B cell (primary cell): Measurements from ENCODE around the gene SIPA1L3. TPM values are rescaled to one million over a fixed set of nuclear protein-coding genes. Genes with fewer than 3 reads are reported as not detected.

Source experiments
- ATAC-seq: fragments of 200-7000 bp; cut with Tn5 transposase; one replicate; pipeline ENCODE4 v1.10.0; 2021; ENCODE audit warnings: low read depth, mild to moderate bottlenecking, moderate number of reproducible peaks, moderate library complexity
- CTCF ChIA-PET: fragments of 350-600 bp; sonication (Branson Sonifier 250); formaldehyde crosslinking; loops from one replicate; lab custom pipeline; 2021; ENCODE audit warnings: antibody characterized with exemption, inconsistent platforms; lab: Charles Lee
- POLR2A ChIA-PET: fragments of 350-600 bp; sonication (Branson Sonifier 250); formaldehyde crosslinking; loops from one replicate; lab custom pipeline; 2021; ENCODE audit warnings: antibody characterized with exemption; lab: Charles Lee
- DNase-seq: peaks from one replicate; pipeline ENCODE4 v3.0.0; 2013
- H2AFZ ChIP-seq: 2 replicates; pipeline ENCODE4 v1.6.1; 2012; ENCODE audit warnings: mild to moderate bottlenecking, low read depth, low read length; ENCODE audit not compliant: insufficient read depth, poor library complexity, severe bottlenecking
- H3K27ac ChIP-seq, 2 donors: 1 replicate in 1 of 2; 2 replicates in 1 of 2; pipeline ENCODE4 v1.5.1; 2012 to 2013; ENCODE audit warnings: low read length in 2 of 2, mild to moderate bottlenecking in 2 of 2, moderate library complexity in 1 of 2
- H3K27me3 ChIP-seq, 4 experiments: fragments of 200-600 bp in 1 of 4; sonication (generic) in 1 of 4; replicated peaks in 1 of 4; 1 replicate in 2 of 4; 2 replicates in 2 of 4; pipeline versions ENCODE4 v1.6.1 to v1.7.0; 2013 to 2016; ENCODE audit warnings: low read length in 3 of 4, mild to moderate bottlenecking in 2 of 4, mixed read lengths in 1 of 4, moderate library complexity in 1 of 4; ENCODE audit not compliant: insufficient read depth in 4 of 4, control insufficient read depth in 3 of 4; ENCODE audit errors: control extremely low read depth in 1 of 4
- H3K36me3 ChIP-seq, 2 experiments: replicated peaks in 1 of 2; 1 replicate in 1 of 2; 2 replicates in 1 of 2; pipeline versions ENCODE4 v1.6.1 to v1.7.1; 2013; ENCODE audit warnings: low read length in 1 of 2; ENCODE audit not compliant: insufficient read depth in 2 of 2, control insufficient read depth in 1 of 2; ENCODE audit errors: control extremely low read depth in 1 of 2, extremely low read depth in 1 of 2
- H3K4me1 ChIP-seq, 2 donors: fragments of 200-600 bp in 1 of 2; sonication (generic) in 1 of 2; 1 replicate in 1 of 2; 2 replicates in 1 of 2; pipeline versions ENCODE4 v1.5.1 to v1.6.1; 2013 to 2017; ENCODE audit warnings: low read length in 2 of 2; ENCODE audit not compliant: control insufficient read depth in 2 of 2, insufficient read depth in 2 of 2
- H3K4me2 ChIP-seq: replicated peaks from 2 replicates; pipeline ENCODE3; 2012; ENCODE audit warnings: mild to moderate bottlenecking, low read depth, low read length; ENCODE audit not compliant: poor library complexity, severe bottlenecking
- H3K4me3 ChIP-seq, 5 experiments: fragments of 200-600 bp in 1 of 5; sonication (generic) in 1 of 5; 1 replicate in 3 of 5; 2 replicates in 2 of 5; pipeline versions ENCODE4 v1.5.1 to v1.7.0; 2011 to 2016; ENCODE audit warnings: low read length in 4 of 5, mild to moderate bottlenecking in 4 of 5, low read depth in 2 of 5, control low read depth in 1 of 5, moderate library complexity in 1 of 5; ENCODE audit not compliant: insufficient read depth in 1 of 5; ENCODE audit errors: control extremely low read depth in 1 of 5, extremely low read depth in 1 of 5
- H3K79me2 ChIP-seq: fragments of 200-600 bp; sonication (generic); one replicate; pipeline ENCODE4 v1.6.0; 2016; ENCODE audit warnings: low read length; ENCODE audit not compliant: control insufficient read depth, insufficient read depth
- H3K9ac ChIP-seq: fragments of 200-600 bp; sonication (generic); 2 replicates; pipeline ENCODE4 v1.6.1; 2017; ENCODE audit warnings: mild to moderate bottlenecking, low read length, moderate library complexity
- H3K9me3 ChIP-seq, 3 donors: one replicate each; pipeline versions ENCODE4 v1.6.1 to v1.7.1; 2013; ENCODE audit warnings: low read length in 2 of 3; ENCODE audit not compliant: control insufficient read depth in 2 of 3, insufficient read depth in 1 of 3; ENCODE audit errors: control extremely low read depth in 1 of 3
- H4K20me1 ChIP-seq: 2 replicates; pipeline ENCODE4 v1.6.0; 2012; ENCODE audit warnings: mild to moderate bottlenecking, low read length; ENCODE audit not compliant: insufficient read depth, control insufficient read depth, poor library complexity, severe bottlenecking
- H3K27ac Mint-ChIP-seq: one replicate; pipeline ENCODE4 v1.8.0; 2021; ENCODE audit warnings: mixed read lengths
- H3K27me3 Mint-ChIP-seq: one replicate; pipeline ENCODE4 v1.8.0; 2021; ENCODE audit warnings: mixed read lengths
- H3K4me1 Mint-ChIP-seq: one replicate; pipeline ENCODE4 v1.8.0; 2021; ENCODE audit warnings: mixed read lengths
- H3K4me3 Mint-ChIP-seq: one replicate; pipeline ENCODE4 v1.8.0; 2021; ENCODE audit warnings: mixed read lengths
- H3K9me3 Mint-ChIP-seq: one replicate; pipeline ENCODE4 v1.8.0; 2022; ENCODE audit warnings: mixed read lengths; ENCODE audit not compliant: insufficient read depth
- CTCF ChIP-seq: fragments of 200-600 bp; IDR thresholded peaks from one replicate; pipeline ENCODE4 v1.8.0; 2022; ENCODE audit warnings: antibody characterized with exemption, mild to moderate bottlenecking
- EZH2 ChIP-seq: IDR thresholded peaks from 2 replicates; pipeline ENCODE4 v1.6.1; 2012; ENCODE audit warnings: borderline replicate concordance, low read depth, mild to moderate bottlenecking, moderate library complexity, low read length; ENCODE audit not compliant: insufficient read depth, poor library complexity, severe bottlenecking
- WGBS: methylation state at CpG from one replicate; pipeline ENCODE4 v1.1.5; 2013; ENCODE audit warnings: missing lambda C conversion rate; ENCODE audit not compliant: insufficient coverage; 5-methylcytosine and 5-hydroxymethylcytosine counted together
- intact Hi-C: fragments of 100-400 bp; cut with micrococcal nuclease; formaldehyde crosslinking; loops from one replicate; pipeline ENCODE4 v1.10.0; 2022
- polyA plus RNA-seq: library from polyadenylated mRNA; depleted of rRNA; stranded (reverse); fragments of >200 nt; gene quantifications from 2 replicates; pipeline ENCODE4 v1.2.3, GENCODE V29; 2012
- total RNA-seq, 2 donors: library from RNA; stranded (reverse); fragments of 120-200 nt in 1 of 2; gene quantifications; 1 replicate in 1 of 2; 2 replicates in 1 of 2; pipeline versions ENCODE4 v1.2.3 to v1.2.4, GENCODE V29; 2013 to 2022

SIPA1L3 gene
- total and polyA plus RNA-seq, 2 donors (not counting 1 experiment from before 2014, with no cell fraction given), result 48.3 to 295 TPM

- H3K9me3 ChIP-seq, result peaks cover 0 to 26% (median 10%) of the 10 kb centered on the region in 3 donors
- Mint-ChIP-seq H3K4me1 (no peaks in the 10 kb centered on the region), H3K27me3 (no peaks in the 10 kb centered on the region), H3K27ac (no peak overlapping the region), H3K4me3 (no peak overlapping the region), H3K9me3 (no peaks in the 10 kb centered on the region)
- POLR2A ChIA-PET, result no interaction called here
- no peak overlapping the region for H3K4me3 ChIP-seq
- no peak overlapping the region for H3K9ac ChIP-seq
- no peaks in the 10 kb centered on the region for H3K27me3 ChIP-seq
- H3K27ac ChIP-seq, result no peak overlapping the region
- no peaks in the 10 kb centered on the region for H3K4me1 ChIP-seq
- TF ChIP-seq CTCF (no peak), EZH2 (no peak)
- intact Hi-C loops, result no loop called here
- H2AFZ ChIP-seq, result no peak overlapping the region
- DNase-seq, result no peak
- H3K36me3 ChIP-seq, result peaks cover 3 to 84% of the 10 kb centered on the region in 2 experiments
- H4K20me1 ChIP-seq, result peaks cover 35% of the 10 kb centered on the region
- no peak overlapping the region for H3K4me2 ChIP-seq
- no peak for ATAC-seq
- CTCF ChIA-PET, result no interaction called here
- peaks cover 15% of the 10 kb centered on the region for H3K79me2 ChIP-seq
- WGBS, result 98% methylated on average over 6 of the region's 7 CpGs
Measured at GRCh38 chr19:38162632-38163031, 255.6 kb downstream of the SIPA1L3 start.

GRCh38 chr19:38163419-38164290, 256.6 kb downstream of the SIPA1L3 start:
- Histone ChIP-seq H3K9me3 (peaks cover 0 to 26% (median 10%) of the 10 kb centered on the region in 3 donors), H3K36me3 (peaks cover 5 to 82% of the 10 kb centered on the region in 2 experiments), H3K9ac (no peak overlapping the region), H3K27ac (no peak overlapping the region), H3K4me2 (no peak overlapping the region), H3K27me3 (no peaks in the 10 kb centered on the region), H3K4me1 (no peaks in the 10 kb centered on the region), H3K4me3 (no peak overlapping the region), H4K20me1 (peaks cover 39% of the 10 kb centered on the region), H3K79me2 (peaks cover 12% of the 10 kb centered on the region), H2AFZ (no peak overlapping the region)
- no peaks in the 10 kb centered on the region for H3K9me3 Mint-ChIP-seq
- ATAC-seq (no peak), DNase-seq (no peak)
- H3K4me1 Mint-ChIP-seq, result no peaks in the 10 kb centered on the region
- WGBS, result over 99% methylated on average over 17 of the region's 23 CpGs
- intact Hi-C loops, result no loop called here
- no peaks in the 10 kb centered on the region for H3K27me3 Mint-ChIP-seq
- H3K27ac Mint-ChIP-seq, result no peak overlapping the region
- POLR2A ChIA-PET, result no interaction called here
- TF ChIP-seq CTCF (no peak), EZH2 (no peak)
- no peak overlapping the region for H3K4me3 Mint-ChIP-seq
- CTCF ChIA-PET, result no interaction called here
